GM21723 (cell line): ENCODE data around the gene GPATCH4.
"Not testable (repeated sequence)": the region's sequence is repeated elsewhere in the genome, so short reads cannot be mapped to it uniquely, and the experiment has no call there.

Experiments
- ATAC-seq: cut with Tn5 transposase; IDR thresholded peaks from one replicate; pipeline ENCODE4 v1.9.1; 2021; ENCODE audit warnings: mild to moderate bottlenecking, moderate library complexity; ENCODE audit not compliant: unreplicated experiment

Gene GPATCH4

DNA sequence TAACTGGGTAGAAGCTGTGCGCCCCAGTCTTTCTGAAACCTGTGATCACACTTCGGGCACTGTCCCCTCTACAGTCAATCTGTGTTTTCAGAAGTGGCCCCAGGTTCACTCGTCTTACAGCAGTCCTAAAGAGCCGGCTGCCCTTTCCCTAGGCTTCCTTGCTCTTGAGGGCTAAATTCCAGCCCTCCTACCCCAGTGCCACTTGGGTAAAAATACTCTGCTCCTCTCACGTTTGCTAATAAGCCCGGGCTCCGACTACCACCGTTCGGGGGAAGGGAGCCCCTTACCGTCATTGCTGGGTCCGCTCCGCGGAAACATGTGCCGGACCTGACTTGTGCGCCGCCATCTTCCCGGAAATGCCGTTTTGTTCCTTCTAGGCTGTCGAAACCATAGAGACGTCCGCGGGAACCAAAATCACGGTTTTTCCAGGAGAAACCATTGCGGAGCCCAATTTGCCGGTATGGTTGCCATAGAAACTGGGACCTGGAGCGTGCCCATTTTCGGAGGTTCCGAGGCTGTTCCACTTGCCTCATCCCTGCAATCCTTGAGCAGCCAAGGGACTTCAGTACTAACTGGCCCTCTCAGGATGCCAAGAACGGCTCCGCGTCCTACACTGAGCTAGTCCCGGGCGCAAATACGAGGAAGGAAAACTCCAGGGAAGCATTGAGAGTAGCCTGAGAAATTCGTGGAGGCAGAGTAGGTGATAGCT is at the start of gene GPATCH4:
GPATCH4 (minus strand) TSS at position 358 of the 709 bp plus-strand sequence.
- peak; percentile 67 for ATAC-seq

DNA sequence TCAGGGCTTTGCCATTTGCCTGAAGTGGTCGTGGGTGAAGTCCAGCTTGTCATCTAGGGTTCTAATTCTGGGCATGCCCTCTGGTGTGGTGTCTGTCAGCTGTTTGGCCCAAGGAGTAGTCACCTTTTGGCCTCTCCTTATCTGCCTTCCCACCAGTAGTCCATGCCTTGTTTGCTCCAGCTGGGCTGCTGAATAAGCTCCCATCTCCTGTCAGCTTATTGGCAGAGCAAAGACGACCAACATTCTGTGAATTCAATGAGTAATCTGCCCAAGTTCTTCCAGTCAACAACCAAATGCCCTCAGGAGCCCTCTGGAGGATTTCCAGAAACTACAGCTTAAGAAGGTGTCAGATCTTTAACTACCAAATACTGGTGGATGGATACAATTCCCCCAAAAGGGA is 47.7 kb upstream of the GPATCH4 start:
- ATAC-seq = no peak

DNA sequence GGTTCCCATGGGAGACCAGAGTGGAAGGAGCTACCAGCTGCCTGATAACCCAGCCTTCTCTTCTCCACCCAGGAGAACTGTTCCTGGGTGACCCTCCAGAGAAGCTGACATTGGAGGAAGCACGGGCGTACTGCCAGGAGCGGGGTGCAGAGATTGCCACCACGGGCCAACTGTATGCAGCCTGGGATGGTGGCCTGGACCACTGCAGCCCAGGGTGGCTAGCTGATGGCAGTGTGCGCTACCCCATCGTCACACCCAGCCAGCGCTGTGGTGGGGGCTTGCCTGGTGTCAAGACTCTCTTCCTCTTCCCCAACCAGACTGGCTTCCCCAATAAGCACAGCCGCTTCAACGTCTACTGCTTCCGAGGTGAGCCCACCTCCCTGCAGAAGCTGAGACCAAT is 47.2 kb upstream of the GPATCH4 start:
- ATAC-seq = no peak

DNA sequence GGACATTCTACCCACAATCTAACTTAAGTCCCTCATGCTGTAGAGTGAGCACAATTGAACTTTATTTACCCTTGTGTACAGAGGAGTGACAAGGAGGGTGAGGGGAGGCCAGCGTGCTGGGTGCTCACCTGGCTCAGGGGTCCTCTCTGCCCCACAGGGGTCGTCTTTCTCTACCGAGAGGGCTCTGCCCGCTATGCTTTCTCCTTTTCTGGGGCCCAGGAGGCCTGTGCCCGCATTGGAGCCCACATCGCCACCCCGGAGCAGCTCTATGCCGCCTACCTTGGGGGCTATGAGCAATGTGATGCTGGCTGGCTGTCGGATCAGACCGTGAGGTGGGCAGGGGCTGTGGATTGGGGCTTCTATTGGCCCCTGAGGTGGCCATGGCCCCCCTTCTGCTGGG is 46.1 kb upstream of the GPATCH4 start:
- ATAC-seq = no peak

DNA sequence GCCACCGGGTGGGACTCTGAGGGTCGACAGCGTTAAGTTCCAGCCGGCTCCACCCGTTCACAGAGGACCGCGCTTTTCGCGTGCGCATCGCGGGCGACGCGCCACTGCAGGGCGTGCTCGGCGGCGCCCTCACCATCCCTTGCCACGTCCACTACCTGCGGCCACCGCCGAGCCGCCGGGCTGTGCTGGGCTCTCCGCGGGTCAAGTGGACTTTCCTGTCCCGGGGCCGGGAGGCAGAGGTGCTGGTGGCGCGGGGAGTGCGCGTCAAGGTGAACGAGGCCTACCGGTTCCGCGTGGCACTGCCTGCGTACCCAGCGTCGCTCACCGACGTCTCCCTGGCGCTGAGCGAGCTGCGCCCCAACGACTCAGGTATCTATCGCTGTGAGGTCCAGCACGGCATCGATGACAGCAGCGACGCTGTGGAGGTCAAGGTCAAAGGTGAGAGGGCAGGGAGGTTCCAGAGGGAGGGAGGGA is 45.5 kb upstream of the GPATCH4 start:
- no peak for ATAC-seq

DNA sequence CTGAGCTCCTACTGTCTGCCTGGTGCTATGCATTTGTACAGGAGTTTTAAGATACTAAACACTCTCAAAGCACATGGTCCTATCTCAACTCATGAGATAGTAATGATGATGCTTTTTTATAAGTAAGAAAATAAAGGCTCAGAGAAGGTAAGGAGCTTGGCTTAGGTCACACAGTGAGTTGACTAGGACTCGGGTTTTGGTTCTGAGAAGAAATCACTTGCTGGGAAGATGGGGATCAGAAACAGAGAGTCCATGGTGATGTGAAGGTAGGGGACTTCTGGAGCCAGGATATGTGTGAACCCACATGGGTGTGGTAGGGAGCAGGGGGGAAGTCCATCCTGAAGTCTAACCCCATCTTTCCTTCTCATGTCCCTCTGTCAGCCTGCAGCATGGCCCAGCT is 44.4 kb upstream of the GPATCH4 start:
- ATAC-seq = no peak

DNA sequence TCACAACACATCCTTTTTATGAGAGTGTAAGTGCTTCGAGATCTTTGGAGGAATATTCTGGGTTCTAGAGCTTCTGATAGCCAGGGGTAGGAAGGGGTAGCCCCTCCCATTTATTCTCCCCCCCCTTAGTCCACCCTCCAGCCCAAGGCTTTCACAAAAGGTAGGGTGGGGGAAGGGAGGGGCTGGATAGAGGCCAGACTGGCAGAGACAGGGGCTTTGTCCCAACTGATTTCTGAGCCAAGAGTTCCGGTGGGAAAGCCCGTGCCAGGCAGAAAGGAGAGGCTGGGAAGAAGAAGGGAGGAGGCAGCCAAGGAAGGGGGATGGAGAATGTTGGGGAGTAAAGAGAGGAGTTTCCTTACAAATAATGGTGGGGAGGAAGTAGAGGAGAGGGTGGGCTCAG is 43.8 kb upstream of the GPATCH4 start:
- no peak for ATAC-seq

DNA sequence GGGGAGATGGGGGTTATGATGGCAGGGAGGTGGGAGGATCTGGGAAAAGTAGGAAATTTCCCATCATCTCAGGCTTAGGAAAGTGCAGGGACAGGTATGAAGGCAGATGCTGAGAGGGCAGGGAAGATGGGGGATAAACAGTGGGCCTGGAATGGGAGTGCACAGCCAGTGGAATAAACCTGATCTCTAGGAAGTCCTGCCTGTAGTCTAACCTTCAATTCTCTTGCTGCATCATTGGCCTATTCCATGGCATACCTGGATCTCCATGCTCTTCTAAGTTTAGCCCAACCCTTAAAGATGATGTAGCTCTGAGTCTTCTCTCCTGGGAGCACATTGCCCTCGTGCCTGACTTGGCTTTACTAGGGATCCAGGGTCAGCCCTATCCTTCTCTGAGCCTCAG is 43.4 kb upstream of the GPATCH4 start:
- ATAC-seq = no peak

DNA sequence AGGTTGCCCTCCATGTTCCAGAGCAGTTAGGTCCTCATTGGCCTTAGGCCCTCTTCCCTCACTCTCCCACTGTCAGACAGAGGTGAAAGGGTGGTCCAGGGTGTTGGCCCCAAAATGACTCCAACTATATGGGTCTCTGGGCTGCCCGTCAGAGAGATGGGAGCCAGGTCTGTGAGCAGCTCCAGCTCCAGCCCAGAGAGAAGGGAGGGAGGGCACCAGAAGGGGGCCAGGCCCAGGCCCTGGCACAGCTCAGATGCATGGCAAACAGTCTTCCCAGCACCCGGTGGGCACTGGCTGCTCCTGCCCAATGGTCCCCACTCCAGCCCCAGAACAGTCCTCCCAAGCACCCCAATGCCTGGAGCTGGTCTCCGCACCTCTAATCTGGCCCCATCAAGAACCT is 42.9 kb upstream of the GPATCH4 start:
- no peak for ATAC-seq

DNA sequence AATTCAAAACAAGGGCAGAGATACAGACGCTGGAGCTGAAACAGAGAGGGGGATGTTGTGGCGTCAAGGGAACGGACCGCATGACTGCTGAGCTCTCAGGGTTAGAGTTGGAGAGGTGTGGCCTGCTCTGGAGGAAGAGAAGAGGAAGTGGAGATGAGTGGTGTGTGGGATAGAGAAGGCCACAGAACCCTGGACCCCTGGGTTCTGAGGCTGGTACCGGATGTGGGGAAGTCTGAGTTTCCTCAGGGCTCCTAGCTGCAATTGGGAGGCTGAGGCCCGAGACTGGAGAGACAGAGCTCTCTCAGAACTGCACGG is 42.5 kb upstream of the GPATCH4 start:
- no peak for ATAC-seq

DNA sequence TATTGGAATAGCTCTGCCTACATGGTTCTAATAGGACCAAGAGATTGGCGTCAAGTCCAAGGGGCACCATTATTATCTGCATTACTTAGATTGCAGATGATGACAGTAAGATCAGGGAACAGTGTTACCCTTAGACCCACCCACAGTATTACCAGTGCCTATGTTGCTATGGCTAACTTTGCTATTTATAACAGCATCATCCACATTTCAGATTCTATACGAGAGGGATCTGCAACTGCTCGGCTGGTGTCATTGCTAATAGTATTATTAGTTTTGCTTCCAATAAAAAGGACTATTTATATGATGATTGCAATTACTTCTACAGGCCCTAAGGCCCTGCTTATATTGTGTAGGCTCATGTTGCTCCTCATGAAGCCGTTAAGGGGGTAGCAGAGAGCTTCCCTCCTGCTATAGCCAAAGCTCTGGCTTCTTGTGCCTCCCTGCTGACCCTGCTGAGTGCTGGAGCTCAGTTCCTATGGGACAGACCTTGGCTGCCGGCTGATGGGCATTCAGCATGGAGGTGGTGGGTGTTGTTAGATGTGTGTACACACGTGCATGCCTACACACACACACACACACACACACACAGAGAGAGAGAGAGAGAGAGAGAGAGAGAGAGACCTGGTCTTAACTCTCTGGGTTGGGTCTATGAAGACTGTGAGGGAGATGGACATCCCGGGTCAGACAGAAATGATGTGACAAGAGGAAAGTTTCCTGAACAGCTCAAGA is 41.9 kb upstream of the GPATCH4 start:
- no peak for ATAC-seq

DNA sequence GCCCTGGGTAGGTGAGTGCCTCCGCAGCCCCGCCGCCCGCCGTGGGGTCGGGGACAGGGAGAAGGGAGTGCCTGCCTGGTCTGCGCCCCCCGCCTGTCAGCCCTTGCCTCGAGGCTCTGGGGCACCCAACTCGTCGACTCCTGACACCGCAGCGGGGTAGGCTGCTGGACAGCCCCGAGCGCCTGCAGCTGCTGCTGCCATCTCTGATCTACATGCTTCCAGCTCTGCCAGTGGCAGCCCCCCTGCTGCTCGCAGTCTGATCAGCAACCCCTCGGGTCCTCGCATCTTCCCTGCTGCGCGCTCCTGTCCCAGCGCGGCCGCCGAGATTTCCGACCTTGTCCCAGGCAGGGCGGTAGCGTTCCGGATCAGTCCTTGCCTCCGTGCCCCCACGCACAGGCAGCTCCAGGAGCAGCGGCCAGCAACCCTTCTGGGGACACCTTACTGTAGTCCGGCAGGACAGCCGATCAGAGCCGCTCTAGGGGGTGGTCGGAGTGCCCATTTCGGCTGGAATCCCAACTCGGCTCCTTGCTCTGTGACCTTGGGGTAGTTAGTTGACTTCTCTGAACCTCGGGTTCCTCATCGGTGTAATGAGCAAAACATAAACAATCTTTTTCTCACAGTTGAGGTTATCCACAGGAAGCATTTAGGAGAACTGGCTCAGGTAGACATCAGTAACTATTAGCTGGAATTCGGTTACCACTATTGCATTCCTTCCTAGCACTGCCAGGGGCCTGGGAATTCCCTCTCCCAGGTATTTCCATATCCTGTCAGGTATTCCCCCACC is 41.2 kb upstream of the GPATCH4 start:
- no peak for ATAC-seq

DNA sequence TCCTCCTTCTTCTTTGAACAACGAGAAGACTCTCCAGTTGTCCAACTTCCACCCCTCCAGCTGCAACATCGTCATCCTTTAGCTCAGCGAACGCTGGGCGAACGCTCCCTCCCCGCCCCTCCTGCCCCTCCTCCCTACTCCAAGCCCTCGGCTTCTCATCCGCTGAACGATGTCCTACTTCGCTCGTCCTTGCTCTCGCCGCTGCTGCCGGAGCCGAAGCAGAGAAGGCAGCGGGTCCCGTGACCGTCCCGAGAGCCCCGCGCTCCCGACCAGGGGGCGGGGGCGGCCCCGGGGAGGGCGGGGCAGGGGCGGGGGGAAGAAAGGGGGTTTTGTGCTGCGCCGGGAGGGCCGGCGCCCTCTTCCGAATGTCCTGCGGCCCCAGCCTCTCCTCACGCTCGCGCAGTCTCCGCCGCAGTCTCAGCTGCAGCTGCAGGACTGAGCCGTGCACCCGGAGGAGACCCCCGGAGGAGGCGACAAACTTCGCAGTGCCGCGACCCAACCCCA is 40.5 kb upstream of the GPATCH4 start, which contains the start of gene BCAN:
BCAN (plus strand) TSS at position 357 of the 504 bp plus-strand sequence. CDS start 3,938 bp downstream, outside the sequence.
- no peak for ATAC-seq

DNA sequence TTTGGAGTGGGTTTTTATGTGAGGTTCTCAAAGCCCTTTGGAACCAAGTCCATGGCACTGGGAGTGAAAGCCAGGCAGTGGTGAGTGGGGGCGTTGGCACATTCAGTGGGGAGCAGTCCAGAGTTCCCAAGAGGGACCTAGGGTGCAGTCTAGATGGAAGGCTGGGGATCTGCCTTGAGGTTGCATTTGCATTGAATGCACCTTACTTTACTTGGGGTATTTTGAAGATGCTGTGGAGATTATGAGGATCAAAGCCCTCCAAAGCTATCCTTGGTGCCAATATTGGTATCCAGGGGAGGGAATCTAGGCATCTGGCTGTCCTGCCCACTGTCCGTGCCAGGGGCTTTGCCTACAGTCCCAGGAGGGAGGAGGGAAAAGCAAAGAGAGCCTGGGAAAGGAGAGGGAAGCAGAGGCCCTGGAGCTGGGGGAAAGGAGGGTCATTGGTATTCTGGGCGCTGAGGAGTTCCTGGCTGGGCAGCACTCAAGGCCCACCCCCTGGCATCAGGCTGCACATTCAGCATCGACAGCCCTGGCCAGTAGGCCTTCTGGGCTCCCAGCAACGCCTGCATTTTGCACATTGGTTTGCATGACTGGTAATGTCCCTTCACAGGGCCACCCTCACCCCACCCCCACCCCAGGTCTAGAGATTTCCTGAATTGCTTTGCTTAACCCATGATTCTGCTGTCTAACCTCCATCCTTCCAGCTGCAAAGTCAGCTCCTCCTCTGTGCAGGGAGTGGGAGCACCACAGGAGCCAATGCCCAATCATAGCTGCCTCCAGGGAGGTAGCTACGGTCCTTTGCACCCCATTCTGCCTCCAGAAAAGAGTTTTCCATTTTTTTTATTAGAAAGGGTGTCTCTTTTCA is 39.8 kb upstream of the GPATCH4 start:
- no peak for ATAC-seq

DNA sequence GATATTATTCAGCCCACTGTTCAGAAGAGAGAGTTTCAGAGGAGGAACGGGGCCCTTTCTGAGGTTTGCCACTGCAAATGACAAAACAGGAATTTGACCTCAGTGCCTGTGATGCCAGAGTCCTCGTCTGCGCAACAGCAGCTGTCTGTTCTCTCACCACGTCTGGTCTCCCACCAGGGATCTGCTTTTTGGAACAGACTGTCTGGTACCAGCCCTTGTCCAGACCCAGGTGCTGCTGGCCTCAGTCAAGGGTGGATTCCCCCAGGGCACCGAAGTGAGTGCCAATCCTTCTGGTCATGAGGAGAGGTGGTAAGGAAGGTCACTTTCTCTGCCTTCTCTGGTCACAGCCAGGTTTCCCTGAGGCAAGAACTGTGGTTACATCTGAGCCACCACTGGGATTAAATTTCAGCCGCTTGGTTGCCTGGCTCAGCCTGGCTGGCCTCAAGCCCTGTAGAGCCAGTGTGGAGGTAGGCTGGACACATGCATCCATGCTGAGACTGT is 38.4 kb upstream of the GPATCH4 start:
- ATAC-seq = no peak

DNA sequence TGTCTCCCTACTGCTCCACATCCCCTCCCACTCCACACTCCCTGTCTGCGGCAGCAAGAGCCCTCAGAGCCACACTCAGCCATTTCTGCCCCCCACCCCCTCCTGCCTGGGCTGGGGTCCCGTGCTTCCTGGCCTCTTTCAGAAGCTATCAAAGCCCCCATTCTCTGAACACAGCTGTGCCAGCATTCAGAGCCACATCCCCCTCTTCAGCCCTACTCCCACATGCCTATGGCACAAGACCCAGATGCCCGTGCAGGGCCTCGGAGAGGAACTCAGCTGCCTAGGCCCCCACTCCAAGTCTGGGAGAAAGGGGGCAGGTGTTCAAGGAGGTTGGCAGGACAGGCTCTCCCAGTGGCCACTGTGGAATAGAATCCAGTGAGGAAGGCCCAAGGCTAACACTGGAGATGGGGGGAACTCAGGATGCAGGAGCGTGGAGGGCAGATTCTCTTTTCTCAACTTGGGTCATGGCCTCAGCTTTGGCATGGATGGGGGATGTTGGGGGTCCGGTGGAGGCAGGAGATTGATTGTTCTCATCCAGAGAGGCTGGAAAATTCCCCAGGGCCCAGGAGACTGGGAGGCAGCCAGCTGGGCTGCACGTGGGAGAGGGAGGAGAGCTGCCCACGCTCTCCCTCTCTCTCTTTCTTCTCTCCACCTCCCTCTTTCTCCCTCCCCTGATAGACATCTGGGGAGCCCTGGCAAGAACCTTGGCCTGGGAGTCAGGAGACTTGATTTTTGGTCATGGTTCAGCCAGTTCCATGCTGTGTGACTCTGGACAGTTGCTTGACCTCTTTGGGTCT is 37.1 kb upstream of the GPATCH4 start:
- ATAC-seq = no peak

DNA sequence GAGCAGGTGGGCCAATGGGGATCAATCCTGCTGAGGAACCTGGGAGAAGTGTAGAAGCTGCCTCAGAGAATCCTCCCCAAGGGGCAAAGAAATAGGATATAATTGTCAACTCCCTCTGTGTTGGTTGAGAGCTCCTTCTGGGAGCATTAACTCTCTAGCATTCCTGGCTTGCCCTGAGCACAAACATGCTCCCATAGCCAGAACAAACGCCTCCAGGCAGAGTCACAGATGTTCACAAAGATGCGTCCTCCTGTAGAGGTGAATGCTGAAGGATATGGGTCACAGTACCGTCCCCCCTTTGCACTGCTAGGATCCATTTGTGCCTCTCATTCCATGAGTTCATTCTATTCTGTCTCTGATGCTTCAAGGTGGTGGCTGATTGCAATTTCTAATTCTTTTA is 31.1 kb upstream of the GPATCH4 start:
- no peak for ATAC-seq

DNA sequence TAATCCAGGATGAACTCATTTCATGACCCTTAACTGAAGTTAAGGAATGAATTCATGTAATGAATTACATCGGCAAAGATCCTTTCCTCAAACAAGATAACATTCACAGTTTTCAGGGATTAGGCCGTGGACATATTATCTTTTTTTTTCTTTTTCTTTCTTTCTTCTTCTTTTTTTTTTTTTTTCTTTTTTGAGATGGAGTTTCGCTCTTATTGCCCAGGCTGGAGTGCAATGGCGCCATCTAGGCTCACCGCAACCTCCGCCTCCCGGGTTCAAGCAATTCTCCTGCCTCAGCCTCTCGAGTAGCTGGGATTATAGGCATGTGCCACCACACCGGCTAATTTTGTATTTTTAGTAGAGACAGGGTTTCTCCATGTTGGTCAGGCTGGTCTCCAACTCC is 29.9 kb upstream of the GPATCH4 start:
- not testable (repeated sequence) for ATAC-seq

DNA sequence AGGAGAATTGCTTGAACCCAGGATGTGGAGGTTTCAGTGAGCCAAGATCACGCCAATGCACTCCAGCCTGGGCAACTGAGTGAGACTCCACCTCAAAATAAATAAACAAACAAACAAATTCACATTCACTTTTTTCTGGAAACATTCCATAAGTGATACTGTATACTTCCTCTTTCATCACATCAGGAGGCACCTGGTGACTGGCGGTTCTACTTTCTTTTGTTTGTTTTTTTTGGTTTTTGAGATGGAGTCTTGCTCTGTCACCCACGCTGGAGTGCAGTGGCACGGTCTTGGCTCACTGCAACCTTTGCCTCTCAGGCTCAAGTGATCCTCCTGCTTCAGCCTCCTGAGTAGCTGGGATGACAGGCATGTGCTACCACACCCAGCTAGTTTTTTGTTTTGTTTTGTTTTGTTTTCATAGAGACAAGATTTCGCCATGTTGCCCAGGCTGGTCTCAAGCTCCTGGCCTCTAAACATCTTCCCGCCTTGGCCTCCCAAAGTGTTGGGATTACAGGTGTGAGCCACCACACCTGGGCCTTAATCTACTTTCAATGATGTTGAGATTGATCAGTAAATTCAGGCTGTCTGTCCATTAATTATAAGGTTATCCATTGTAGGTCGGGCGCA is 28.7 kb upstream of the GPATCH4 start:
- no peak for ATAC-seq
